Neural crest cell (in vitro differentiated cells): ENCODE results near the gene PRDX4. TPM values are rescaled to one million over a fixed set of nuclear protein-coding genes. Genes with fewer than 3 reads are reported as not detected.

Experiments
- DNase-seq: peaks from one replicate; pipeline ENCODE4 v3.0.0; 2021; ENCODE audit warnings: low read depth, mixed read lengths, low spot score
- H3K27ac Mint-ChIP-seq: one replicate; pipeline ENCODE4 v1.8.0; 2021; ENCODE audit warnings: mild to moderate bottlenecking, mixed read lengths; ENCODE audit not compliant: unreplicated experiment
- H3K27me3 Mint-ChIP-seq: 2 replicates; pipeline ENCODE4 v1.8.0; 2021; ENCODE audit warnings: low read depth, mild to moderate bottlenecking, mixed read lengths
- H3K36me3 Mint-ChIP-seq: 2 replicates; pipeline ENCODE4 v1.8.0; 2021; ENCODE audit warnings: low read depth, mild to moderate bottlenecking, mixed read lengths
- H3K4me1 Mint-ChIP-seq: 2 replicates; pipeline ENCODE4 v1.8.0; 2021; ENCODE audit warnings: mixed read lengths
- H3K4me3 Mint-ChIP-seq: one replicate; pipeline ENCODE4 v1.8.0; 2021; ENCODE audit warnings: mild to moderate bottlenecking, mixed read lengths
- H3K9me3 Mint-ChIP-seq: 2 replicates; pipeline ENCODE4 v1.8.0; 2021; ENCODE audit warnings: mixed read lengths
- CTCF ChIP-seq: fragments of 200-600 bp; sonication (generic); conservative IDR thresholded peaks from 2 replicates; pipeline ENCODE4 v1.5.0; 2021; ENCODE audit warnings: antibody characterized with exemption, mild to moderate bottlenecking
- total RNA-seq: library from RNA; stranded (reverse); gene quantifications from 2 replicates; pipeline ENCODE4 v1.2.1, GENCODE V29; 2021

PRDX4 gene
- total RNA-seq, 1 donor from 2014 or later = 168 TPM

GRCh38 chrX:23705235-23705634, 37.9 kb downstream of the PRDX4 start:
- H3K27me3 Mint-ChIP-seq = no peaks in the 10 kb centered on the region
- no peak overlapping the region for H3K27ac Mint-ChIP-seq
- H3K36me3 Mint-ChIP-seq = peaks cover 14% of the 10 kb centered on the region
- H3K4me3 Mint-ChIP-seq = no peak overlapping the region
- no peak for DNase-seq
- H3K4me1 Mint-ChIP-seq = no peaks in the 10 kb centered on the region
- no peak for TF ChIP-seq CTCF
- no peaks in the 10 kb centered on the region for H3K9me3 Mint-ChIP-seq

GRCh38 chrX:23720117-23720677, 52.9 kb downstream of the PRDX4 start:
- no peak for TF ChIP-seq CTCF
- no peaks in the 10 kb centered on the region for H3K9me3 Mint-ChIP-seq
- H3K4me1 Mint-ChIP-seq = no peaks in the 10 kb centered on the region
- no peak overlapping the region for H3K4me3 Mint-ChIP-seq
- H3K27me3 Mint-ChIP-seq = no peaks in the 10 kb centered on the region
- H3K36me3 Mint-ChIP-seq = peaks cover 23% of the 10 kb centered on the region
- DNase-seq = no peak
- H3K27ac Mint-ChIP-seq = peak overlapping the region; percentile 13

GRCh38 chrX:23726191-23726590, 58.9 kb downstream of the PRDX4 start:
- no peak for TF ChIP-seq CTCF
- peak; percentile 3 for DNase-seq
- Mint-ChIP-seq H3K27me3 (no peaks in the 10 kb centered on the region), H3K36me3 (peaks cover 31% of the 10 kb centered on the region), H3K4me1 (peaks cover 6% of the 10 kb centered on the region), H3K27ac (peak overlapping the region; percentile 75), H3K4me3 (no peak overlapping the region), H3K9me3 (no peaks in the 10 kb centered on the region)

- Mint-ChIP-seq H3K9me3 (no peaks in the 10 kb centered on the region), H3K27me3 (no peaks in the 10 kb centered on the region), H3K27ac (no peak overlapping the region), H3K4me3 (no peak overlapping the region), H3K36me3 (peaks cover 38% of the 10 kb centered on the region), H3K4me1 (peaks cover 6% of the 10 kb centered on the region)
- DNase-seq = no peak
- TF ChIP-seq CTCF = no peak
Measured at GRCh38 chrX:23727206-23727605, 59.9 kb downstream of the PRDX4 start.

- peaks cover 29% of the 10 kb centered on the region for H3K36me3 Mint-ChIP-seq
- no peak overlapping the region for H3K4me3 Mint-ChIP-seq
- peaks cover 6% of the 10 kb centered on the region for H3K4me1 Mint-ChIP-seq
- no peak for TF ChIP-seq CTCF
- no peaks in the 10 kb centered on the region for H3K27me3 Mint-ChIP-seq
- no peak for DNase-seq
- no peak overlapping the region for H3K27ac Mint-ChIP-seq
- H3K9me3 Mint-ChIP-seq = no peaks in the 10 kb centered on the region
Measured at GRCh38 chrX:23729214-23729613, 61.9 kb downstream of the PRDX4 start.
